ENCODE measurements around the gene SGPL1. TPM values are rescaled to one million over a fixed set of nuclear protein-coding genes. Genes with fewer than 3 reads are reported as not detected.

The SGPL1 gene
- total RNA-seq, 3 donors from 2014 or later: 50.5 to 67.2 (median 55.5) TPM

DNA sequence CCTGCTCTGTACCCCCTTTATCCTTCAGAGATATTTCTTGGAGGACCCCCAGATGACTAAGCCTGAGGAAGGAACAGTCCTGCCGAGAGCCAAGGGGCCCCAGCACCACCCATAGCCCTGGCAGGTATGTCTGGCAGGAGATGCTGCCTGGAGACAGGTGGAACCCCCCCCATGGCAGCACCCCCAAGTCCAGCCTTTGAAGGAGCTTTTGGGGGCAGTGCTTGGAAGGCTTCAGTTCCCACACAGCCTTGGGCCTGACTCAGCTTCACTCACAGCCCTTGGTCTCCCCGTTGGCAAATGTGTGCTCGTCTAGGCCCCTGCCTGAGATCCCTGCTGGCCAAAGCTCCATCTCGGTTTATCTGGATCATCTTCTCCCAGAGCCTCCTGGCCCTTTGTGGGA is 95.6 kb downstream of the SGPL1 start:
- H3K9me3 ChIP-seq: no peaks in the 10 kb centered on the region
- no peaks in the 10 kb centered on the region for H3K36me3 ChIP-seq (ENCODE audit: low read depth)
- intact Hi-C loops (cut with DNase I, micrococcal nuclease): no loop called here
- DNase-seq: peak in 1 of 3 donors; percentile 12
- ATAC-seq: no peak
- peaks cover 4% of the 10 kb centered on the region for H3K4me1 ChIP-seq (ENCODE audit: low read depth)
- no peak overlapping the region for H3K4me3 ChIP-seq
- TF ChIP-seq, protein P1, sequence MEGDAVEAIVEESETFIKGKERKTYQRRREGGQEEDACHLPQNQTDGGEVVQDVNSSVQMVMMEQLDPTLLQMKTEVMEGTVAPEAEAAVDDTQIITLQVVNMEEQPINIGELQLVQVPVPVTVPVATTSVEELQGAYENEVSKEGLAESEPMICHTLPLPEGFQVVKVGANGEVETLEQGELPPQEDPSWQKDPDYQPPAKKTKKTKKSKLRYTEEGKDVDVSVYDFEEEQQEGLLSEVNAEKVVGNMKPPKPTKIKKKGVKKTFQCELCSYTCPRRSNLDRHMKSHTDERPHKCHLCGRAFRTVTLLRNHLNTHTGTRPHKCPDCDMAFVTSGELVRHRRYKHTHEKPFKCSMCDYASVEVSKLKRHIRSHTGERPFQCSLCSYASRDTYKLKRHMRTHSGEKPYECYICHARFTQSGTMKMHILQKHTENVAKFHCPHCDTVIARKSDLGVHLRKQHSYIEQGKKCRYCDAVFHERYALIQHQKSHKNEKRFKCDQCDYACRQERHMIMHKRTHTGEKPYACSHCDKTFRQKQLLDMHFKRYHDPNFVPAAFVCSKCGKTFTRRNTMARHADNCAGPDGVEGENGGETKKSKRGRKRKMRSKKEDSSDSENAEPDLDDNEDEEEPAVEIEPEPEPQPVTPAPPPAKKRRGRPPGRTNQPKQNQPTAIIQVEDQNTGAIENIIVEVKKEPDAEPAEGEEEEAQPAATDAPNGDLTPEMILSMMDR (IDR thresholded peaks at IDR 0.05): no peak

- no peaks in the 10 kb centered on the region for H3K36me3 ChIP-seq (ENCODE audit: low read depth)
- DNase-seq: peak in 1 of 3 donors; percentile 14
- H3K4me3 ChIP-seq: no peak overlapping the region
- TF ChIP-seq, protein P1 (IDR thresholded peaks at IDR 0.05): no peak
- ATAC-seq: no peak
- H3K4me1 ChIP-seq (ENCODE audit: low read depth): no peaks in the 10 kb centered on the region
- intact Hi-C loops (cut with DNase I, micrococcal nuclease): no loop called here
- no peaks in the 10 kb centered on the region for H3K9me3 ChIP-seq
These were observed 96.8 kb downstream of the SGPL1 start for GRCh38 chr10:70912556-70912955.

- Histone ChIP-seq H3K36me3 (ENCODE audit: low read depth) (no peaks in the 10 kb centered on the region), H3K4me3 (no peak overlapping the region), H3K4me1 (ENCODE audit: low read depth) (no peaks in the 10 kb centered on the region), H3K9me3 (no peaks in the 10 kb centered on the region)
- TF ChIP-seq, protein P1 (IDR thresholded peaks at IDR 0.05): no peak
- DNase-seq (peak in 1 of 3 donors; percentile 27), ATAC-seq (no peak)
- intact Hi-C loops (cut with DNase I, micrococcal nuclease): no loop called here
These were observed 97.6 kb downstream of the SGPL1 start for GRCh38 chr10:70913191-70913892.

DNA sequence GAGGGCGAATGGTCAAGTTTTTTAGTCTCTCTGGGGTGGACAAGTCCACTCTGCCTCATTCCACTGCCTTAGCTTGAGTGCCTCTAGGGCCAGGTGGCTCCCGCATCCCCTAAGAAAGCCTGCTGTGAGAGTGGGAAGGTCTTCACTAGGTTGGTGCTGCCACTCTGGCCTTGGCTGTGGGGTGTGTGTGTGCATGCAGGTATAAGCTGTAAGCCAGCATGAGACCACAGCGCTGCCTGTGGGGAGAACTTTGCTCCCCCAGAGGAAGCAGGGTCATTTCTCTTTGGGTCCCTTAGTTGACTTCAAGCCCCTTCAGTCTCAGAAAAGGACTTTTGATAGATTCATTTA is 98.1 kb downstream of the SGPL1 start:
- ATAC-seq (no peak), DNase-seq (no peak)
- Histone ChIP-seq H3K36me3 (ENCODE audit: low read depth) (no peaks in the 10 kb centered on the region), H3K4me1 (ENCODE audit: low read depth) (no peaks in the 10 kb centered on the region), H3K9me3 (no peaks in the 10 kb centered on the region), H3K4me3 (no peak overlapping the region)
- TF ChIP-seq, protein P1 (IDR thresholded peaks at IDR 0.05): no peak
- intact Hi-C loops (cut with DNase I, micrococcal nuclease): no loop called here

GRCh38 chr10:70914316-70914864 is 98.6 kb downstream of the SGPL1 start:
- no peaks in the 10 kb centered on the region for H3K9me3 ChIP-seq
- DNase-seq (peak in 1 of 3 donors; percentile 12), ATAC-seq (no peak)
- TF ChIP-seq, protein P1 (IDR thresholded peaks at IDR 0.05): no peak
- no peak overlapping the region for H3K4me3 ChIP-seq
- intact Hi-C loops (cut with DNase I, micrococcal nuclease): no loop called here
- H3K4me1 ChIP-seq (ENCODE audit: low read depth): no peaks in the 10 kb centered on the region
- H3K36me3 ChIP-seq (ENCODE audit: low read depth): no peaks in the 10 kb centered on the region

Measured in mucosa of descending colon (tissue), 3 donors.